Measurements from ENCODE around the gene RHOBTB3.

GRCh38 chr5:95782181-95782580 lies 51.0 kb downstream of the RHOBTB3 start:
- TF ChIP-seq, protein P1, sequence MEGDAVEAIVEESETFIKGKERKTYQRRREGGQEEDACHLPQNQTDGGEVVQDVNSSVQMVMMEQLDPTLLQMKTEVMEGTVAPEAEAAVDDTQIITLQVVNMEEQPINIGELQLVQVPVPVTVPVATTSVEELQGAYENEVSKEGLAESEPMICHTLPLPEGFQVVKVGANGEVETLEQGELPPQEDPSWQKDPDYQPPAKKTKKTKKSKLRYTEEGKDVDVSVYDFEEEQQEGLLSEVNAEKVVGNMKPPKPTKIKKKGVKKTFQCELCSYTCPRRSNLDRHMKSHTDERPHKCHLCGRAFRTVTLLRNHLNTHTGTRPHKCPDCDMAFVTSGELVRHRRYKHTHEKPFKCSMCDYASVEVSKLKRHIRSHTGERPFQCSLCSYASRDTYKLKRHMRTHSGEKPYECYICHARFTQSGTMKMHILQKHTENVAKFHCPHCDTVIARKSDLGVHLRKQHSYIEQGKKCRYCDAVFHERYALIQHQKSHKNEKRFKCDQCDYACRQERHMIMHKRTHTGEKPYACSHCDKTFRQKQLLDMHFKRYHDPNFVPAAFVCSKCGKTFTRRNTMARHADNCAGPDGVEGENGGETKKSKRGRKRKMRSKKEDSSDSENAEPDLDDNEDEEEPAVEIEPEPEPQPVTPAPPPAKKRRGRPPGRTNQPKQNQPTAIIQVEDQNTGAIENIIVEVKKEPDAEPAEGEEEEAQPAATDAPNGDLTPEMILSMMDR (IDR thresholded peaks at IDR 0.05; ENCODE audit: low read depth, low read length): no peak
- TF ChIP-seq, protein P2, sequence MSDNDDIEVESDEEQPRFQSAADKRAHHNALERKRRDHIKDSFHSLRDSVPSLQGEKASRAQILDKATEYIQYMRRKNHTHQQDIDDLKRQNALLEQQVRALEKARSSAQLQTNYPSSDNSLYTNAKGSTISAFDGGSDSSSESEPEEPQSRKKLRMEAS (IDR thresholded peaks at IDR 0.05; ENCODE audit: low read depth, low read length): no peak
- TF ChIP-seq POLR2A (IDR thresholded peaks at IDR 0.05; ENCODE audit: extremely low read depth, insufficient read length) (no peak), MYC (IDR thresholded peaks at IDR 0.05; ENCODE audit: low read depth, low read length) (no peak)

All from NB4 (cell line).